ENCODE measurements around the gene PRKD3.

PRKD3 gene

DNA sequence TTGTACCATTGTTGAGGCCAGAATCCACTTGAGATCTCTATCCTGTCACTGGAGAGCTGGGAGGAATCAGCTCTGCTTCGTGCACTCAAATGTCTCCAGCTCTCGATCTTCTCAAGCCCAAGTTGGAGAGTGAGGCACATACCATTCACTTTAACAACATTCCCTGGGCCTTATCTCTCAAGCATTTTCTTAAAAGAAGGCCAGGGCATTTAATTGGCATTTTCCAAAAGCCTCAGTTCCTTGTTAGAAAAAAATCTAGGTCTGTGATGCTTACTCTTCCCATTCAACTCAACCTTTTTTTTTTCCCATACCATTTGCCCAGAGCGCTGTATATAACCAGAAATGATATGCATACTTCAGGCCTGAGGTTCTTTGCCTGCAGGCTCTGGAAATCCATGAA is 29.9 kb upstream of the PRKD3 start:
- Histone ChIP-seq H3F3A (ENCODE audit: insufficient read depth, low read length) (no peaks in the 10 kb centered on the region), H3K4me3 (ENCODE audit: low read depth, low read length, poor library complexity, severe bottlenecking) (no peak overlapping the region), H3K36me3 (ENCODE audit: insufficient read depth, low read length) (no peaks in the 10 kb centered on the region), H3K9me2 (ENCODE audit: low read depth, low read length) (no peaks in the 10 kb centered on the region), H3K4me2 (ENCODE audit: low read length) (no peak overlapping the region), H3K4me1 (ENCODE audit: insufficient read depth, low read length, severe bottlenecking) (peaks cover 78% of the 10 kb centered on the region), H2AFZ (ENCODE audit: low read length) (no peak overlapping the region), H4K20me1 (ENCODE audit: insufficient read depth, low read length) (no peaks in the 10 kb centered on the region), H3K27ac (ENCODE audit: low read depth, low read length, poor library complexity, severe bottlenecking) (peak overlapping the region; percentile 57), H3K9me3 (ENCODE audit: low read length) (no peaks in the 10 kb centered on the region), H3K9ac (ENCODE audit: low read length) (no peak overlapping the region), H3K27me3 (ENCODE audit: insufficient read depth, low read length) (no peaks in the 10 kb centered on the region), H3K79me2 (ENCODE audit: insufficient read depth, low read length) (no peaks in the 10 kb centered on the region)
- no peak for TF ChIP-seq EZH2 (IDR thresholded peaks at IDR 0.05; ENCODE audit: borderline replicate concordance, low read length)
- TF ChIP-seq, protein P1, sequence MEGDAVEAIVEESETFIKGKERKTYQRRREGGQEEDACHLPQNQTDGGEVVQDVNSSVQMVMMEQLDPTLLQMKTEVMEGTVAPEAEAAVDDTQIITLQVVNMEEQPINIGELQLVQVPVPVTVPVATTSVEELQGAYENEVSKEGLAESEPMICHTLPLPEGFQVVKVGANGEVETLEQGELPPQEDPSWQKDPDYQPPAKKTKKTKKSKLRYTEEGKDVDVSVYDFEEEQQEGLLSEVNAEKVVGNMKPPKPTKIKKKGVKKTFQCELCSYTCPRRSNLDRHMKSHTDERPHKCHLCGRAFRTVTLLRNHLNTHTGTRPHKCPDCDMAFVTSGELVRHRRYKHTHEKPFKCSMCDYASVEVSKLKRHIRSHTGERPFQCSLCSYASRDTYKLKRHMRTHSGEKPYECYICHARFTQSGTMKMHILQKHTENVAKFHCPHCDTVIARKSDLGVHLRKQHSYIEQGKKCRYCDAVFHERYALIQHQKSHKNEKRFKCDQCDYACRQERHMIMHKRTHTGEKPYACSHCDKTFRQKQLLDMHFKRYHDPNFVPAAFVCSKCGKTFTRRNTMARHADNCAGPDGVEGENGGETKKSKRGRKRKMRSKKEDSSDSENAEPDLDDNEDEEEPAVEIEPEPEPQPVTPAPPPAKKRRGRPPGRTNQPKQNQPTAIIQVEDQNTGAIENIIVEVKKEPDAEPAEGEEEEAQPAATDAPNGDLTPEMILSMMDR (IDR thresholded peaks at IDR 0.05; ENCODE audit: low read length) = no peak

DNA sequence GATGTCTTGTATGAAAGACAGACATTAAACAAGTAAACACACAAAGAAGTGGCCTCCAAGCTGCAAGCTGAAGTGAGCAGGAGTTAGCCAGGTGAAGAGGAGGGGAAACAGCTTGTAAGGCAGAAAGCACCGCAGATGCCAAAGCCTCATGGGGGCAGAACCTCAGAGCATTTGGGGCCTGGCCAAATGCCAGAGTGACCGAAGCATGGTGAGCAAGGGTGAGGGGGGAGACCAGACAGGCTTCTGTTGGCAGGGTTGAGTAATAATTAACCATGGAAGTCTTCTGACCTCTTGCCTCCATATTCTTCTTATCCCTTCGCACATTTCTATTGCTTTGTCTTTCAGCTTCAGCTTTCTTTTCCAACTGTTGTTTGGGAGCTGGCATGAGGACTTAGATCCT is 25.4 kb upstream of the PRKD3 start:
- TF ChIP-seq, protein P1 (IDR thresholded peaks at IDR 0.05; ENCODE audit: low read length) = no peak
- no peak for TF ChIP-seq EZH2 (IDR thresholded peaks at IDR 0.05; ENCODE audit: borderline replicate concordance, low read length)
- Histone ChIP-seq H4K20me1 (ENCODE audit: insufficient read depth, low read length) (no peaks in the 10 kb centered on the region), H3K9ac (ENCODE audit: low read length) (peak overlapping the region; percentile 4; the same call in 1 of the 2 replicates), H3K4me1 (ENCODE audit: insufficient read depth, low read length, severe bottlenecking) (peaks cover 76% of the 10 kb centered on the region), H3K4me2 (ENCODE audit: low read length) (peak overlapping the region; percentile 24), H3K79me2 (ENCODE audit: insufficient read depth, low read length) (no peaks in the 10 kb centered on the region), H3K36me3 (ENCODE audit: insufficient read depth, low read length) (no peaks in the 10 kb centered on the region; the same call in 1 of the 2 replicates), H3F3A (ENCODE audit: insufficient read depth, low read length) (no peaks in the 10 kb centered on the region), H3K9me2 (ENCODE audit: low read depth, low read length) (no peaks in the 10 kb centered on the region), H2AFZ (ENCODE audit: low read length) (no peak overlapping the region), H3K27ac (ENCODE audit: low read depth, low read length, poor library complexity, severe bottlenecking) (peak overlapping the region; percentile 79), H3K27me3 (ENCODE audit: insufficient read depth, low read length) (no peaks in the 10 kb centered on the region; the same call in 1 of the 2 replicates), H3K9me3 (ENCODE audit: low read length) (no peaks in the 10 kb centered on the region), H3K4me3 (ENCODE audit: low read depth, low read length, poor library complexity, severe bottlenecking) (peak overlapping the region; percentile 23)

DNA sequence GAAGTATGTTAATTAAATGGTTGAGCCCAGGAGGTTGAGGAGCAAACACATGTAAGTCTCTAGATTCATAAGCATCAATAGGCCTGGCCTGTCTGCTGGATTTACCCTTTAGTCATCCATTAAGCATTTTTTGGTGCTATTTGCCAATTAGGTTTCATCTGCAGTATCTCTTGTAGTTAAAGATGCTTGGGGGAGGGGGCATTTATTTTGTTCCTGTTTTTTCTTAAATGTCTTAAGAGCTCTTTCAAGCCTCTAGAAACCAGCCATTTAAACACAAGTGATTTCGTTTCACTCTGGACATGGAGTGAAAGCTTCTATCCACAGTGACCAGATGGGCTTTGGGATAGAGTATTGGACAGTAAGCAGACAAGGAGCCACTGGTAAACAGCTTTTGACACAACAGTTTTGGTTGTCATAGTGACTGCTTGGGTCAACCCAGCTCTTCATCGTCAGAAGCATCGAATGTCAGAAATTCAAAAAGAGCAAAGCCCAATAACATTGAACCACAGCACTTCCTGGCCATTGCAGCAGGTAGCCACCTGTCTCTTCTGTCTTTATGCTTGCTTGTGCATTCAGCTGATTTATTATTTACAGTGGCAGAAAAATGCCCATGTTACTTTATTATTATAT is 24.7 kb upstream of the PRKD3 start:
- Histone ChIP-seq H3K27ac (ENCODE audit: low read depth, low read length, poor library complexity, severe bottlenecking) (peak overlapping the region; percentile 79), H3K36me3 (ENCODE audit: insufficient read depth, low read length) (no peaks in the 10 kb centered on the region; the same call in 1 of the 2 replicates), H3K4me2 (ENCODE audit: low read length) (peak overlapping the region; percentile 24), H3F3A (ENCODE audit: insufficient read depth, low read length) (no peaks in the 10 kb centered on the region), H2AFZ (ENCODE audit: low read length) (no peak overlapping the region), H3K79me2 (ENCODE audit: insufficient read depth, low read length) (no peaks in the 10 kb centered on the region), H3K9ac (ENCODE audit: low read length) (peak overlapping the region; percentile 4; the same call in 1 of the 2 replicates), H3K9me2 (ENCODE audit: low read depth, low read length) (no peaks in the 10 kb centered on the region), H4K20me1 (ENCODE audit: insufficient read depth, low read length) (no peaks in the 10 kb centered on the region), H3K27me3 (ENCODE audit: insufficient read depth, low read length) (no peaks in the 10 kb centered on the region; the same call in 1 of the 2 replicates), H3K4me1 (ENCODE audit: insufficient read depth, low read length, severe bottlenecking) (peaks cover 76% of the 10 kb centered on the region), H3K4me3 (ENCODE audit: low read depth, low read length, poor library complexity, severe bottlenecking) (peak overlapping the region; percentile 4), H3K9me3 (ENCODE audit: low read length) (no peaks in the 10 kb centered on the region)
- TF ChIP-seq, protein P1 (IDR thresholded peaks at IDR 0.05; ENCODE audit: low read length) = no peak
- TF ChIP-seq EZH2 (IDR thresholded peaks at IDR 0.05; ENCODE audit: borderline replicate concordance, low read length) = no peak
